Activated CD4-positive, alpha-beta memory T cell treated with anti-CD3 and anti-CD28 coated beads for 36 hours (primary cell): Measurements from ENCODE around the gene HIRA. TPM values are rescaled to one million over a fixed set of nuclear protein-coding genes. Genes with fewer than 3 reads are reported as not detected.

Experiments
- CTCF ChIA-PET: fragments of 350-600 bp; sonication (Branson Sonifier 250); formaldehyde crosslinking; loops from one replicate; lab custom pipeline; 2021; ENCODE audit warnings: antibody characterized with exemption, inconsistent platforms; lab: Charles Lee
- POLR2A ChIA-PET: fragments of 350-600 bp; sonication (Branson Sonifier 250); formaldehyde crosslinking; loops from one replicate; lab custom pipeline; 2021; ENCODE audit warnings: antibody characterized with exemption; lab: Charles Lee
- DNase-seq: peaks from one replicate; pipeline ENCODE4 v3.0.0-alpha.2; 2020
- H3K27ac Mint-ChIP-seq: one replicate; pipeline ENCODE4 v1.8.0; 2021; ENCODE audit warnings: mixed read lengths
- H3K27me3 Mint-ChIP-seq: one replicate; pipeline ENCODE4 v1.8.0; 2021; ENCODE audit warnings: mixed read lengths
- H3K36me3 Mint-ChIP-seq: one replicate; pipeline ENCODE4 v1.8.0; 2021; ENCODE audit warnings: mixed read lengths
- H3K4me1 Mint-ChIP-seq: one replicate; pipeline ENCODE4 v1.8.0; 2021; ENCODE audit warnings: low read depth, mixed read lengths
- H3K4me3 Mint-ChIP-seq: one replicate; pipeline ENCODE4 v1.8.0; 2021; ENCODE audit warnings: mild to moderate bottlenecking, mixed read lengths
- H3K9me3 Mint-ChIP-seq: one replicate; pipeline ENCODE4 v1.8.0; 2021; ENCODE audit warnings: mixed read lengths
- intact Hi-C: fragments of 100-400 bp; cut with micrococcal nuclease; formaldehyde crosslinking; loops from one replicate; pipeline ENCODE4 v1.15.1; 2023
- total RNA-seq, 2 experiments: library from RNA; stranded (reverse); gene quantifications; one replicate each; pipeline ENCODE4 v1.2.3, GENCODE V29; 2021

HIRA gene
- total RNA-seq, 2 experiments from 2014 or later: 28.3 to 30.6 TPM

DNA sequence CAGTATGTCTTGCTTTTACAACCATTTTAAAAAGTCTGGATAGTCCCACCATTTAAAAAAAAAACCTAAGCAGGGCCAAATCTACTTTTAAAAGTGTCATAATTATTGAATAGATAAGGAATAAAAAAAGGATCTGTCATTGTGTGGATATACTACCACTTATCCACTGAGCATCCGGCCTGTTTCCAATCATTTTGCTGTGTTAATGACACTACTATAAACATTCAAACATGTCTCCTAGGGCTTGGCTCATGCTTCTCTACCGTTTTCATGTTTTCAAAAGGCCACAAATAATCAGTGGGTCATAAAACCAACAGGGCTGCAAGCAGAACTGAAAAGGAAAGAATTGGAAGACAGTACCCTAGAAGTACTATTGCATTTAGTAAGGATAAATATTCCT, 28.5 kb upstream of the HIRA start:
- Mint-ChIP-seq H3K4me3 (no peak overlapping the region), H3K9me3 (no peaks in the 10 kb centered on the region), H3K36me3 (peaks cover 32% of the 10 kb centered on the region), H3K4me1 (no peaks in the 10 kb centered on the region), H3K27ac (no peak overlapping the region), H3K27me3 (no peaks in the 10 kb centered on the region)
- CTCF ChIA-PET: no interaction called here
- DNase-seq: no peak
- intact Hi-C loops: no loop called here
- POLR2A ChIA-PET: interaction anchor here (0.6 kb wide), 1 partner anchor 11 kb away, joined by 3 read pairs; no protein-coding TSS in a partner anchor

DNA sequence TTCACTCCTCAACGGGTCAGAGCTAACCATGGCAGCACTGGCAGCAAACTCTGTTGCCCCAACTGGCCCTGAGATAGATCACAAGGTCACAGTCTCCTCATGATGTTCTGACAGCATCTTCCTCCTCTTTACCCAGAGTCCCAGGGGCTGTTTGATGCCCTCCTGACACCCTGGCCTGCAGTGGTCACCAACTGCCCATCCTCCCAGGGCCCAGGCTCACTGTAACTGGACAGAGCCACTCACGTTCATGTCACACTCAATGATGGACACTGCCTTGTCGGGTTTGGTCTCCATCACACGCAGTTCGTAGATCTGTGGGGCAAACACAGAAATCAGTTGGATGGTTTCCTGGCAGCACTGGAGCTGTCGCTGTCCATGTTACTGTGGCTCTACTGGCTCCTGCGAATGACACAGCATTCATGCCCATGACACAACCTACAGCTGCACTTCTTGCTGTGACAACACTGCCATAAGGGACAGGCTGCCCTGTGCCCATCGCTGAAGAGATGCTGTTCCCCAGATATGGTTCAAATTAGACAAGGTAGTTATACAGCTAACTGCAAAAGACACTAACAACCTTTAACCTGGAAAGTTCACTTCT, 26.4 kb upstream of the HIRA start:
- POLR2A ChIA-PET: no interaction called here
- no peak for DNase-seq
- Mint-ChIP-seq H3K9me3 (no peaks in the 10 kb centered on the region), H3K36me3 (peaks cover 37% of the 10 kb centered on the region), H3K27me3 (no peaks in the 10 kb centered on the region), H3K4me3 (no peak overlapping the region), H3K27ac (no peak overlapping the region), H3K4me1 (peaks cover 2% of the 10 kb centered on the region)
- CTCF ChIA-PET: no interaction called here
- intact Hi-C loops: no loop called here

DNA sequence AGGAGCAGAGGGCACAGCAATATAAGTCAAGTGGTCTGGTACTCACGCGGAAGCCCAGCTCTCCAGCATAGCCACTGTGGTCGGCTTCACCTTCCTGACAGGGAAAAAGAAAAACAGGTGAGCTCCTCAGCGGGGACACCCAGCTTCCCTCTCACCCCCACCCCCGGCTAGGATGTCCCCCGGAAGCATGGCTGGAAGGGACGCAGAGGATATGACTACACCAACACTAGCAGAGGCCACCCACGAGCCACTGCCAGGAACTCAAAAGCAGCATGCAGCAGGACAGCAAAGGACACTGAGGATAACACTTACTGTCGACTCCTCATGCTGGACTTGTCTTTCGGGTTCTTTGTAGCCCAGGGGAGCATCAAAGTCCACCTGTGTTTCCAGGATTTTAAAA, 25.0 kb upstream of the HIRA start:
- H3K27ac Mint-ChIP-seq: no peak overlapping the region
- peaks cover 2% of the 10 kb centered on the region for H3K4me1 Mint-ChIP-seq
- ChIA-PET POLR2A (interaction anchor here (0.6 kb wide), 1 partner anchor 53 kb away, joined by 3 read pairs; no protein-coding TSS in a partner anchor), CTCF (no interaction called here)
- peaks cover 37% of the 10 kb centered on the region for H3K36me3 Mint-ChIP-seq
- DNase-seq: no peak
- intact Hi-C loops: no loop called here
- H3K9me3 Mint-ChIP-seq: no peaks in the 10 kb centered on the region
- H3K4me3 Mint-ChIP-seq: no peak overlapping the region
- no peaks in the 10 kb centered on the region for H3K27me3 Mint-ChIP-seq

DNA sequence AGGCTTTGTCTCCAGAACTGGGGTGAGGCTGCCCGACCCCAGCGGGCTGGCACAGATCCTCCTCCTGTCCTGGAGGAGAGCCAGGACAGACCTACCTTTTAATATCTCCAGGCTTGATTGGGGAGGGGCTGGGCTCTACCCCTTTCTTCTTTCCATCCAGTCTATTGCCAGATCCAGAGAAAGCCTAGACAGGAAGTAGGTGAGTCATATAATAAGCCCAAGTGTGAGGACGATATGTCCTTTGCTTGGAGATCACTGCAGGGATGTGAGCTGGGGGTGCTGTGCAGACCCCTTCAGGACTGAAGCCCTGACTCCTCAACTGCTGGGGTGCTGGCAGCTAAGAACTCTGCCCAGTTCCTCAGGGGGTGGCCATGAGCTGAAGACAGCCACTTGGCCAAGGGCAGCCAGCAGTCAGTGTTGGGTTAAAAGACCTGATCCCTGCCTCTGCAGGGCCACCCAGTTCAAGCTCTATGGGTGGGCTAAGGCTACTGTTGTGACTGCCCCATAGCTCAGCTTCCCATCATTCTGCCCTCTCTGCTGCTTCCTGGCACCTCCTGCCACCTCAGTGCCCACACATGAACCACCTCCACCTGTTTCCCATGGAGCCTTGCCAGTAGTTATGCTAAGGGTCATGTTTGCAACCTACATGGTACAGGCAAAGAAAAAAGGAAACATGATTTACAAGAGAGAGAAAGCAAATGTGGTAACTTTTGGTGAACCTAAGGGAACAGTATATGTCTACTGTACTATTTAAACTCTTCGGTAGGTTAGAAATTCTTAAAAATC, 24.2 kb upstream of the HIRA start:
- Mint-ChIP-seq H3K9me3 (no peaks in the 10 kb centered on the region), H3K27ac (peak overlapping the region; percentile 23), H3K4me1 (peaks cover 2% of the 10 kb centered on the region), H3K36me3 (peaks cover 41% of the 10 kb centered on the region), H3K4me3 (no peak overlapping the region), H3K27me3 (no peaks in the 10 kb centered on the region)
- ChIA-PET CTCF (interaction anchor here (1.6 kb wide), 1 partner anchor 174 kb away, joined by 4 read pairs; no protein-coding TSS in a partner anchor), POLR2A (interaction anchor here (0.5 to 0.6 kb wide), 2 partner anchors 18 to 52 kb away, joined by 3 read pairs; no protein-coding TSS in a partner anchor)
- intact Hi-C loops: no loop called here
- no peak for DNase-seq

DNA sequence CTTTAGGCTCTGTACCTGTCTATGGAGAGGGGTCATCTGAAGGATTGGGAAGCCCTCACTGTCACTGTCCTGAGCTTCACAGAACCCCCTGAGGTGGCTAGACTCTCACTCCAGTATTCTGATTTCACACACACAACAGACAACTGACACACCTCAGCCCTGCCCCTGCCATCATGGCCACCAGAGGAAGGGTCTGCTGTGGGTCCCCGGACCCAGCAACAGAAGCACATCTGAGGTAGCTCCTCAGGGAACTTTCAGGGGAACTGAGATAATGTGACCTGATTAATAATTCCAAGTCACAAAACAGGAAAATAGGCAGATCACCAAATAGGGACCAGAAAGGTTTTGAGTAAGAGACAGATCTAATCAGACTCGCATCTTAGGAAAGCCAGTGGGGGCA, 23.5 kb upstream of the HIRA start:
- no peaks in the 10 kb centered on the region for H3K9me3 Mint-ChIP-seq
- no peaks in the 10 kb centered on the region for H3K27me3 Mint-ChIP-seq
- H3K4me3 Mint-ChIP-seq: no peak overlapping the region
- H3K36me3 Mint-ChIP-seq: peaks cover 39% of the 10 kb centered on the region
- intact Hi-C loops: no loop called here
- H3K4me1 Mint-ChIP-seq: peaks cover 2% of the 10 kb centered on the region
- DNase-seq: no peak
- H3K27ac Mint-ChIP-seq: no peak overlapping the region
- CTCF ChIA-PET: interaction anchor here (1.6 kb wide), 1 partner anchor 175 kb away, joined by 4 read pairs; no protein-coding TSS in a partner anchor
- POLR2A ChIA-PET: interaction anchor here (0.5 kb wide), 1 partner anchor 17 kb away, joined by 3 read pairs; no protein-coding TSS in a partner anchor

DNA sequence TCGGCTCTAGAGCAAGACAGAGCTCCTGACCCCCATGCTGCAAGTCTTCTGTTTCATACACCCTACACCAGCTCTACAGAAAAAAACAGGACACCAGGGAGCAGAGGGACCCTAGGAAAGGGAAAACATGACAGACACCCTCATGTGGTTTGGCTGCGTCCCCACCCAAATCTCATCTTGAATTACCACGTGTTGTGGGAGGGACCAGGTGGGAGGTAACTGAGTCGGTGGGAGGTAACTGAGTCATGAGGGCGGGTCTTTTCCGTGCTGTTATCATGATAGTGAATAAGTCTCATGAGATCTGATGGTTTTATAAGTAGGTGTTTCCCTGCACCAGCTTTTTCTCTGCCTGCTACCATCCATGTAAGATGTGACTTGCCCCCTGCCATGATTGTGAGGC, 22.6 kb upstream of the HIRA start:
- Mint-ChIP-seq H3K9me3 (no peaks in the 10 kb centered on the region), H3K36me3 (peaks cover 39% of the 10 kb centered on the region), H3K27me3 (no peaks in the 10 kb centered on the region), H3K4me1 (peaks cover 8% of the 10 kb centered on the region), H3K4me3 (no peak overlapping the region), H3K27ac (peak overlapping the region; percentile 53)
- no peak for DNase-seq
- intact Hi-C loops: no loop called here
- ChIA-PET POLR2A (no interaction called here), CTCF (interaction anchor here (1.6 kb wide), 1 partner anchor 176 kb away, joined by 4 read pairs; no protein-coding TSS in a partner anchor)

DNA sequence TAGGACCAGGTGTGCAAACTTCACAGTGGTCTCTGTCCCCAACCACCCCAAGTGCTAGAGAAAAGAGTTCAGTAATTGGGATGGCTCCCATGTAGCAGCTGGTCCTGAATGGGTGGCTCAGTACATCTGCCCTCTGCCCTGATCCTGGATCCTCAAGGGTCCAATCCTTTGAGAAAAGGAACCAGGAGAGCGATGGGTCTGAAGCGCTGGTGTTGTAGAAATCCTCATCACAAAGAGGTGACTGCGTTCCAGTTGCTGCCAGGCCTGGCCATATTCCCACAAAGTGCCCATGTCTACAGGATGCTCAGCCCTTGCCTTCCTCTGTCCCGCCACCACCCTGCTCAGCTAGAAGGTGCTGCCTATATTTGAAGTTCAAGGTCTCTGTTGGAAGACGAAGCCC, 22.2 kb upstream of the HIRA start:
- DNase-seq: no peak
- no peaks in the 10 kb centered on the region for H3K9me3 Mint-ChIP-seq
- intact Hi-C loops: no loop called here
- no peaks in the 10 kb centered on the region for H3K27me3 Mint-ChIP-seq
- no peak overlapping the region for H3K4me3 Mint-ChIP-seq
- ChIA-PET CTCF (interaction anchor here (0.6 kb wide), 1 partner anchor 402 kb away, joined by 3 read pairs; no protein-coding TSS in a partner anchor), POLR2A (no interaction called here)
- H3K36me3 Mint-ChIP-seq: peaks cover 39% of the 10 kb centered on the region
- peaks cover 12% of the 10 kb centered on the region for H3K4me1 Mint-ChIP-seq
- no peak overlapping the region for H3K27ac Mint-ChIP-seq

DNA sequence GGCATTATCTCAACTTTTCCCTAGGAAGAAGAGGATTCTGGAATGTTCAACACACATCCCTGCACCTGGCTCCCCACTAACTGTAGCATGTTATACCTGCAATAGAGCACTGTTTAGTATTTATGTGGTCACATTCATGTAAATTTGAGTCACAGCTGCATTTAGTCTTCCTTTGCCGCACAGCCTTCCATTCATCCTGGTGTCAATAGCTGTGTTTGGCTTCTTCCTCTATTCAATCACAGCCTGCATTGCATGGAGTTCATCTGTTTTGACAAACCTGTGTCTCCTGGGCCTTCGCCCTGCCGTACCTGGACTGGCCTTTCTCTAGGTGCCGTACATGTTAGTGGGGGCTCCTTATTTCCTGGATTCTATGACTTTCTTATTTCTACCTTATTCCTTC, 20.0 kb upstream of the HIRA start:
- ChIA-PET CTCF (interaction anchor here (1.2 to 2.0 kb wide), 2 partner anchors 32 to 179 kb away, joined by 3 to 9 read pairs; no protein-coding TSS in a partner anchor), POLR2A (no interaction called here)
- no peaks in the 10 kb centered on the region for H3K9me3 Mint-ChIP-seq
- H3K27ac Mint-ChIP-seq: peak overlapping the region; percentile 12
- H3K4me3 Mint-ChIP-seq: no peak overlapping the region
- intact Hi-C loops: no loop called here
- H3K27me3 Mint-ChIP-seq: no peaks in the 10 kb centered on the region
- DNase-seq: no peak
- peaks cover 25% of the 10 kb centered on the region for H3K4me1 Mint-ChIP-seq
- H3K36me3 Mint-ChIP-seq: peaks cover 37% of the 10 kb centered on the region

DNA sequence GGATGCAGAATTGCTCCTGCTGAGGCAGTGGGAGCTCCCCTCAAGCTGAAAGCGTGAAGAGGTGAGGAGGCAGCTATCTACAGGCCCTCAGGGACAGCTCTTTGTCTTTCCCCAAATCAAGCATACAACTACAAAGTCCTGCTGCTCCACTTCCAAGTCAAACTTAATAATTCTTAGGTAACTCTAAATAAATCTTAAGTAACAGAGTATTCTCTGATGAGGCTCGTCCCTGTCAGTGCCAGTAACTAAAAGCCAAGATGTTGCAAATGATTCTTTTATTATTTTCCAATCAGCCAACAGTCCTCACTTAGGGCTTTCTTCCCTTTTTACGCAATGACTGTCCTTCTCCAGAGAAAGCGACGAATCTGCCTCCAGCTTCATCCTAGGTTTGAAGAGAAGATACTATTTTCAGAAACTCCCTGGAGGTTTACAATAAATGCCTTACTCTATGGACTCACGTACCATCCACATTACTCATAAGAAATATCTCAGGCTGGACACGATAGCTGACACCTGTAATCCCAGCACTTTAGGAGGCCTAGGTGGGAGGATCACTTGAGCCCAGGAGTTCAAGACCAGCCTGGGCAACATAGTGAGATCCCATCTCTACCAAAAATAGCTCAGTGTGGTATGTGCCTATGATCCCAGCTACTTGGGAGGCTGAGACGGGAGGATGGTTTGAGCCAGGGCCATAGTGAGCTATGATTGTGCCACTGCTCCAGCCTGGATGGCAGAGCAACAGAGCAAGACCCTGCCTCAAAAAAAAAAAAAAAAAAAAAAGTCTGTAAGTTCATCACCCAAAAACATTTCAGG, 19.0 kb upstream of the HIRA start:
- no peak for DNase-seq
- peaks cover 32% of the 10 kb centered on the region for H3K36me3 Mint-ChIP-seq
- CTCF ChIA-PET: interaction anchor here (2.0 kb wide), 1 partner anchor 180 kb away, joined by 9 read pairs; no protein-coding TSS in a partner anchor
- H3K27ac Mint-ChIP-seq: peak overlapping the region; percentile 33
- no peak overlapping the region for H3K4me3 Mint-ChIP-seq
- H3K27me3 Mint-ChIP-seq: no peaks in the 10 kb centered on the region
- H3K4me1 Mint-ChIP-seq: peaks cover 31% of the 10 kb centered on the region
- POLR2A ChIA-PET: no interaction called here
- intact Hi-C loops: no loop called here
- no peaks in the 10 kb centered on the region for H3K9me3 Mint-ChIP-seq

DNA sequence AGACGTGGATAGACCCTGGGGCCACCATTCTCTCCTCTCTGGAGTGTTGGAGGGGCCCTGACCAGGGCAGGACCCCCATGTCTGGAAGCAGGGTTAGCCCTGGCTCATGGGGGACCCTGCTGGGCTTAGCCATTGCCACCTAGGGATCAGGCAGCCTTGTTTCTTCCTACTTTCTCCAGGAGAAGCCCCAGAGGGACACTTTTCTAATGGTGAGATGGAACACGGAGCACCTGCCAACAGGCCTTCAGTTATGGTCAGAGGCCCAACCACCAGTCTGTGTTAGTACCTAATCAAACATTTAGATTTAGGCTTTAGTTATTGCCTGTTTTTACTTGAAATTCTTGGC, 17.9 kb upstream of the HIRA start:
- Mint-ChIP-seq H3K27ac (peak overlapping the region; percentile 91), H3K4me1 (peaks cover 41% of the 10 kb centered on the region), H3K27me3 (no peaks in the 10 kb centered on the region), H3K9me3 (no peaks in the 10 kb centered on the region), H3K4me3 (no peak overlapping the region), H3K36me3 (peaks cover 23% of the 10 kb centered on the region)
- CTCF ChIA-PET: no interaction called here
- intact Hi-C loops: loop anchor here (1.0 kb wide), 3 partner anchors 17 to 30 kb away; partner anchors contain the start of genes CDC45, MRPL40 and UFD1
- DNase-seq: no peak
- POLR2A ChIA-PET: interaction anchor here (0.7 kb wide), 1 partner anchor 18 kb away, joined by 3 read pairs; the partner anchor contains the start of gene HIRA

DNA sequence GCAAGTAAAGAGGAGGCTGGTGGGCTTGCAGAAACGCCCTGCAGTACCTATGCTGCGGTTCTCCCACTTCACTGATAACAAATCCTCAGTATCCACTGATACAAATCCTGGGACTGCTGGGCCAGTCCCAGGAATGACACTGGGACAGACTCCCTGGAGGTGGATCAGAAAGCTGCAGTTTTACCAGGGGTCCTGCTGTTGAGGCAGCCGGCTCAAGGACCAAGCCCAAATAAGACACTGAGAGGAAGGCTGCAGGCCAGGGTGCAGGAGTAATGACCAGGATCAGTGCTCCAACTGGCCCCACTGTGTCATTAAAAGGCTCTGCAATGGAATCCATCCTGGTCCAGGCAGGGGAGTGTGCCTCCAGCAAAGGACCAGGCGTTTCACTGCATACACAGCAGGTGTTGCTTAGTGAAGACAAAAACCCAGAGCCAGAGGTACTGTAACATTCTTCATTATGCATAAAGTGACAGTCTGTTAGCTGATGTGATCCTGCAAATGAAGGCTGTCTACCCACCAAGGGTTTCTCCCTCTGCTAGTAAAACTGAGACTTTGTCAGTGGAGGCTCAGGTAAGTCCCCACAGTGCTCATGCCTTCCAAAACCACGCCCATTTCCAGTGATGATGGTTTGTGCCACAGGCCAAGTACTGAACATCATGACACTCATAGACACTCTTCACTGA, 17.3 kb upstream of the HIRA start:
- H3K4me3 Mint-ChIP-seq: peak overlapping the region; percentile 94
- ChIA-PET POLR2A (interaction anchor here (0.6 to 2.0 kb wide), 4 partner anchors 11 to 29 kb away, joined by 3 to 5 read pairs (median 3); partner anchors contain the start of gene HIRA), CTCF (no interaction called here)
- peaks cover 43% of the 10 kb centered on the region for H3K4me1 Mint-ChIP-seq
- intact Hi-C loops: loop anchor here (1.0 kb wide), 3 partner anchors 17 to 30 kb away; partner anchors contain the start of genes CDC45, MRPL40 and UFD1
- H3K9me3 Mint-ChIP-seq: no peaks in the 10 kb centered on the region
- H3K27me3 Mint-ChIP-seq: no peaks in the 10 kb centered on the region
- DNase-seq: peak; percentile 88
- H3K27ac Mint-ChIP-seq: peak overlapping the region; percentile 91
- H3K36me3 Mint-ChIP-seq: peaks cover 19% of the 10 kb centered on the region
